ENCODE measurements around the gene TCF25. TPM values are rescaled to one million over a fixed set of nuclear protein-coding genes. Genes with fewer than 3 reads are reported as not detected.

The TCF25 gene
- total and polyA plus RNA-seq, 3 donors from 2014 or later, result 225 to 345 (median 334) TPM

DNA sequence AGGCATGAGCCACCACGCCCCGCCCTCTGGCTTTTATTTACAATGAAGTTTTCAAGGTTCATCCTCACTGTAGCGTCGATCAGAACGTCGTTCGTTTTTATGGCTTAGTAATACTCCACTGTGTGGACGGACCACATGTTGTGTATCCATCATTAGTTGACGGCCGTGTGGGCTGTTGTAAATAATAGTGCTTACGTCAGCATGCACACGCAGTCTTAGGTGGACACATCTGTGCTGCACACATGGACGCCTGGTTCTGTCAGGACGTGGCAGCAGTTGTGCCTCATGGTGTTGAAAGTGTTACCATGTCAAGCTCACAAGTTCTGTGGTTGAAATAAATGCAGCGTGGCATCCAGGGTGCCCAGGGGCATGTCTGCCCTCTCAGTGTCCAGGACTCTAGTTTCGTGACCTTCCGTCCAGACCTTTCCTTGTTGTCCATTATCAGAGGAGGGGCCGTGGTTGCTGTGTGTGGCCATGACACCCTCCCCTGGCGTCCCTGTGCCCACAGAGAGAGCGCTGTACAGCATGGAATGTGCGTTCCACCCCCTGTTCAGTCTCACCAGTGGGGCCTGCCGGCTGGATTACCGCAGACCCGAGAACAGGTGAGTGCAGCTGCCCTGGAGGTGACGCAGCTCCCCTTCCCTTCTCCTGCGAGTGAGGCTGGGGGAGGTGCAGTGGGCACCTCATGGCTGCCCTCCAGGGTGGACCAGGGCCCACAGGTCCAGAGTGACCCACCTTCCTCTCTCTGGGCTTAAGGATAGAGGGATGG, 22.3 kb downstream of the TCF25 start:
- DNase-seq, result no peak
- intact Hi-C loops (cut with DNase I; ENCODE audit: low total_unique reads), result no loop called here
- H3K4me1 ChIP-seq, result peaks cover 7% of the 10 kb centered on the region
- no peak overlapping the region for H3K4me3 ChIP-seq
- H3K27me3 ChIP-seq, result no peaks in the 10 kb centered on the region
- no peak overlapping the region for H3K27ac ChIP-seq
- H3K9me3 ChIP-seq, result no peaks in the 10 kb centered on the region
- no peaks in the 10 kb centered on the region for H3K36me3 ChIP-seq (ENCODE audit: low read depth, missing control alignments)
- WGBS, 2 donors, result 94 to 95% methylated on average over 21 to 26 of the region's 26 CpGs
- TF ChIP-seq, protein P1, sequence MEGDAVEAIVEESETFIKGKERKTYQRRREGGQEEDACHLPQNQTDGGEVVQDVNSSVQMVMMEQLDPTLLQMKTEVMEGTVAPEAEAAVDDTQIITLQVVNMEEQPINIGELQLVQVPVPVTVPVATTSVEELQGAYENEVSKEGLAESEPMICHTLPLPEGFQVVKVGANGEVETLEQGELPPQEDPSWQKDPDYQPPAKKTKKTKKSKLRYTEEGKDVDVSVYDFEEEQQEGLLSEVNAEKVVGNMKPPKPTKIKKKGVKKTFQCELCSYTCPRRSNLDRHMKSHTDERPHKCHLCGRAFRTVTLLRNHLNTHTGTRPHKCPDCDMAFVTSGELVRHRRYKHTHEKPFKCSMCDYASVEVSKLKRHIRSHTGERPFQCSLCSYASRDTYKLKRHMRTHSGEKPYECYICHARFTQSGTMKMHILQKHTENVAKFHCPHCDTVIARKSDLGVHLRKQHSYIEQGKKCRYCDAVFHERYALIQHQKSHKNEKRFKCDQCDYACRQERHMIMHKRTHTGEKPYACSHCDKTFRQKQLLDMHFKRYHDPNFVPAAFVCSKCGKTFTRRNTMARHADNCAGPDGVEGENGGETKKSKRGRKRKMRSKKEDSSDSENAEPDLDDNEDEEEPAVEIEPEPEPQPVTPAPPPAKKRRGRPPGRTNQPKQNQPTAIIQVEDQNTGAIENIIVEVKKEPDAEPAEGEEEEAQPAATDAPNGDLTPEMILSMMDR (IDR thresholded peaks at IDR 0.05), result no peak
- no peak for TF ChIP-seq POLR2A (IDR thresholded peaks at IDR 0.05)

DNA sequence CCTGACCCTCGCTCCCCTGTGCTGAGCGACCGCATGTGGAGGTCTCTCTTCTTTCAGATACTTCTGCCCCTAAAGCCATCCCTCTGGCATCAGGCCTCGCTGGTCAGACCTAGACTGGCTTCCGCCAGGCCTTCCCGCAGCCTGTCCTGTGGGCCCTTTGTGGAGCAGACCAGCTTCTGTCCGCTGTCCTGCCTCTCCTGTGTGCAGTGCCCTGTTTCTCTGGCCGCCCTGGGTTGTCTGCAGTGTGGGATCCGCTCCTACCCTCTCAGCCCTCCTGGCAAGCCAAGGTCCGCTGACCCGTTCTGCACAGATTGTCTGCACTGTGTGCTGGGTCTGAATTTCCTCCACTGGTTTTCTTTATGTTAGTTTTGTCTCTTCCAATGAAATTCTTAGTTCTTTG, 23.8 kb downstream of the TCF25 start:
- Histone ChIP-seq H3K4me1 (no peaks in the 10 kb centered on the region), H3K4me3 (no peak overlapping the region), H3K9me3 (no peaks in the 10 kb centered on the region), H3K36me3 (ENCODE audit: low read depth, missing control alignments) (no peaks in the 10 kb centered on the region), H3K27ac (no peak overlapping the region), H3K27me3 (no peaks in the 10 kb centered on the region)
- TF ChIP-seq, protein P1 (IDR thresholded peaks at IDR 0.05), result no peak
- 92 to 95% methylated on average over 11 of the region's 11 CpGs for WGBS, 2 donors
- intact Hi-C loops (cut with DNase I; ENCODE audit: low total_unique reads), result no loop called here
- DNase-seq, result no peak

DNA sequence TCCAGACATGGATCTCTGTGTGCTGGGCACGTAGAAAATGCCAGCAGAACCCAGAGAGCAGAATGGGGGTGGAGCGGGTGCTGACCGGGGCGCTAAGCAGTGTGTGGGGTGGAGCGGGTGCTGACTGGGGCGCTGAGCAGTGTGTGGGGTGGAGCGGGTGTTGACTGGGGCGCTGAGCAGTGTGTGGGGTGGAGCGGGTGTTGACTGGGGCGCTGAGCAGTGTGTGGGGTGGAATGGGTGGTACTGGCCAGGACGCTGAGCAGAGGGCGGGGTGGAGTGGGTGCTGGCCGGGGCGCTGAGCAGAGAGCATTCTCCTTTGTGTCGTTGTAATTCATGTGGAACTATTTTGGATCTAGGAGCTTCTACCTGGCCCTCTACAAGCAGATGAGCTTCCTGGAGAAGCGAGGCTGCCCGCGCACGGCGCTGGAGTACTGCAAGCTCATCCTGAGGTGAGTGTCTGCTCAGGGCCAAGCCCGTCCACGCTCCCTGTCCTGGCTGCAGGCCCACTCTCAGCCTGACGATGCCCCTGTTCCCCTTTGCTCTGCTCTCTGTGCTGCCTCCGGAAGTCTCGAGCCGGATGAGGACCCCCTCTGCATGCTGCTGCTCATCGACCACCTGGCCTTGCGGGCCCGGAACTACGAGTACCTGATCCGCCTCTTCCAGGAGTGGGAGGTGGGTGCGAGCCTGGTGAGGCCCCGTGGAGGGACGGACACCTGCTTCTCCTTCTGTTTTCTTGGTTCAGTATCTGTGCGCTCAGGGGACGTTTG, 25.0 kb downstream of the TCF25 start:
- H3K27me3 ChIP-seq, result no peaks in the 10 kb centered on the region
- H3K4me1 ChIP-seq, result no peaks in the 10 kb centered on the region
- intact Hi-C loops (cut with DNase I; ENCODE audit: low total_unique reads), result no loop called here
- H3K4me3 ChIP-seq, result no peak overlapping the region
- no peaks in the 10 kb centered on the region for H3K9me3 ChIP-seq
- DNase-seq, result no peak
- 90 to 94% methylated on average over 32 to 36 of the region's 36 CpGs for WGBS, 2 donors
- H3K27ac ChIP-seq, result no peak overlapping the region
- TF ChIP-seq, protein P1 (IDR thresholded peaks at IDR 0.05), result no peak
- no peak for TF ChIP-seq POLR2A (IDR thresholded peaks at IDR 0.05)
- no peaks in the 10 kb centered on the region for H3K36me3 ChIP-seq (ENCODE audit: low read depth, missing control alignments)

DNA sequence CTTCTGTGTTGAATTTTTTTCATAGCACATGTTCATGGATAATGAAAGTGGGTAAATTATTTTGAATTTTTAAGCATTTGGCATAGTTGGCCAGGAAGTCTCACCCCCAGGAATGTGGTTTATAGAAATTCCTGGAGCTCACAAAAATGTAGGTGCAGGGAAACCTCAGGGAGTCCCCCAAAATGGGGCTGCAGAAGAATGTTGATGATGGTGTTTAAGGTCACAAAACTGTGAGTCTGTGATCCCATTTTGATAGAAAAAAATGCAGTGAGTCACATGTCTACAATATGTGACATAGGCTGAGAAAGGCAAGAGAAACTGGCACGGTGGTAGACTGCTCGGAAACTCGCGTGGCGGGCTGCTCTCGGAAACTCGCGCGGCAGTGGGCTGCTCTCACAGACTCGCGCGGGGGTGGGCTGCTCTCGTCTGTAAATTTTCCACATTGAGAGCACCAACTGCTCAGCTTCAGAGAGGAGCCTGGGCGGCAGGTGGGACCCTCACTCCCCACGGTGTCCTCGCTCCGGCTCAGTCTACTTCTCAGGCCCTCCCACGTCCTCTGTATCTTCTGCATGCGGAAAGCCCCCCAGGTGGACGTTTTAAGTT, 26.6 kb downstream of the TCF25 start:
- Histone ChIP-seq H3K27ac (no peak overlapping the region), H3K36me3 (ENCODE audit: low read depth, missing control alignments) (no peaks in the 10 kb centered on the region), H3K9me3 (no peaks in the 10 kb centered on the region), H3K4me3 (no peak overlapping the region), H3K27me3 (no peaks in the 10 kb centered on the region), H3K4me1 (no peaks in the 10 kb centered on the region)
- TF ChIP-seq, protein P1 (IDR thresholded peaks at IDR 0.05), result no peak
- no peak for TF ChIP-seq POLR2A (IDR thresholded peaks at IDR 0.05)
- DNase-seq, result no peak
- WGBS, 2 donors, result 88 to 92% methylated on average over 20 of the region's 20 CpGs
- intact Hi-C loops (cut with DNase I; ENCODE audit: low total_unique reads), result no loop called here

All from testis (tissue), 3 donors.